ENCODE data around the gene SFTPD. TPM values are rescaled to one million over a fixed set of nuclear protein-coding genes. Genes with fewer than 3 reads are reported as not detected.

The SFTPD gene
- total and polyA plus RNA-seq, 2 of the 8 experiments (the other 6 are each of a cell fraction or from before 2014, with no cell fraction given), result 0.21 to 0.54 TPM

GRCh38 chr10:79923145-79923544, 25.8 kb downstream of the SFTPD start:
- Histone ChIP-seq H3K27me3 (replicated peaks in 1 of 4; ENCODE audit: control insufficient read depth in 3 of 4, extremely low read depth in 1 of 4, insufficient read depth in 3 of 4, low read length in 3 of 4) (no peaks in the 10 kb centered on the region), H4K5ac (ENCODE audit: insufficient read length, low read depth, low read length) (no peak overlapping the region), H3K4me2 (ENCODE audit: insufficient read depth in 1 of 2, low read depth in 2 of 2, low read length in 2 of 2) (no peak overlapping the region), H2BK120ac (replicated peaks; ENCODE audit: low read depth, low read length) (no peak overlapping the region), H3K79me1 (ENCODE audit: low read depth, low read length) (no peaks in the 10 kb centered on the region), H3K4me3 (ENCODE audit: extremely low read depth in 1 of 4, insufficient read depth in 2 of 4, low read depth in 3 of 4, low read length in 4 of 4) (no peak overlapping the region), H2BK5ac (ENCODE audit: low read depth, low read length) (no peak overlapping the region), H4K20me1 (replicated peaks in 1 of 2; ENCODE audit: control insufficient read depth in 1 of 2, insufficient read depth in 2 of 2, low read length in 2 of 2) (no peaks in the 10 kb centered on the region), H4K91ac (replicated peaks; ENCODE audit: insufficient read length, low read length) (no peak overlapping the region), H2BK20ac (ENCODE audit: low read length) (no peak overlapping the region), H3K14ac (ENCODE audit: insufficient read length) (no peak overlapping the region), H3K23ac (ENCODE audit: insufficient read length) (no peak overlapping the region), H3K36me3 (ENCODE audit: control insufficient read depth in 2 of 4, insufficient read depth in 4 of 4, low read length in 3 of 4) (no peaks in the 10 kb centered on the region), H3K56ac (replicated peaks; ENCODE audit: insufficient read length, low read depth, low read length) (no peak overlapping the region), H2AK5ac (ENCODE audit: low read depth, low read length) (no peak overlapping the region), H3K79me2 (ENCODE audit: control insufficient read depth in 1 of 2, insufficient read depth in 2 of 2, low read length in 2 of 2) (no peaks in the 10 kb centered on the region), H3K9me3 (ENCODE audit: insufficient read depth in 2 of 2, low read depth in 1 of 2, low read length in 1 of 2) (no peaks in the 10 kb centered on the region), H2BK15ac (ENCODE audit: low read length) (no peak overlapping the region), H3K23me2 (ENCODE audit: low read depth, low read length) (no peaks in the 10 kb centered on the region; the same call in 1 of the 2 replicates), H4K8ac (ENCODE audit: extremely low read depth, insufficient read depth, low read length) (no peak overlapping the region), H2BK12ac (ENCODE audit: low read depth, low read length) (no peak overlapping the region), H3K4me1 (replicated peaks in 1 of 4; ENCODE audit: control insufficient read depth in 3 of 4, insufficient read depth in 4 of 4, low read length in 3 of 4) (no peaks in the 10 kb centered on the region), H3K9ac (replicated peaks in 1 of 4; ENCODE audit: extremely low read depth in 1 of 4, low read depth in 3 of 4, low read length in 3 of 4) (no peak overlapping the region), H3K18ac (ENCODE audit: extremely low read depth, low read length) (no peak overlapping the region), H2AFZ (ENCODE audit: low read length) (no peak overlapping the region), H3K4ac (replicated peaks; ENCODE audit: insufficient read length, low read depth, low read length) (no peak overlapping the region), H3K27ac (ENCODE audit: low read depth, low read length) (no peak overlapping the region)
- FAIRE-seq (no peak), DNase-seq (ENCODE audit: low read depth in 1 of 2, low spot score in 2 of 2) (peak in 1 of 2 experiments; percentile 17)
- ChIA-PET POLR2A (ENCODE audit: partially characterized antibody) (no interaction called here), CTCF (ENCODE audit: partially characterized antibody) (no interaction called here)
- WGBS, 2 experiments (ENCODE audit: extremely low coverage in 1 of 2, insufficient coverage in 1 of 2, insufficient read length in 1 of 2, insufficient replicate concordance in 2 of 2, low coverage in 1 of 2, low lambda C conversion rate in 2 of 2, missing lambda C conversion rate in 1 of 2), result 77% methylated on average over 3 of the region's 3 CpGs; no CpG with 5 or more reads in 1 of the 2 experiments
- TF ChIP-seq SAP30 (IDR thresholded peaks at IDR 0.05; ENCODE audit: insufficient read depth, insufficient replicate concordance, low read length) (no peak), EZH2 (IDR thresholded peaks at IDR 0.05; ENCODE audit: low read depth, low read length, severe bottlenecking) (no peak), RNF2 (IDR thresholded peaks at IDR 0.05; ENCODE audit: borderline replicate concordance, low read depth, low read length, missing control alignments, poor library complexity, severe bottlenecking) (no peak), SP2 (IDR thresholded peaks at IDR 0.05; ENCODE audit: low read length) (no peak), CTCF (IDR thresholded peaks at IDR 0.05; ENCODE audit: control extremely low read depth in 1 of 3, insufficient read depth in 1 of 3, low read depth in 1 of 3, low read length in 3 of 3) (no peak), KDM4A (IDR thresholded peaks at IDR 0.05; ENCODE audit: low read depth, low read length, severe bottlenecking) (no peak), NANOG (IDR thresholded peaks at IDR 0.05; ENCODE audit: insufficient read depth, low read depth, low read length, poor library complexity, severe bottlenecking) (no peak), EGR1 (IDR thresholded peaks at IDR 0.05; ENCODE audit: borderline replicate concordance, low read depth, low read length) (no peak), CBX8 (IDR thresholded peaks at IDR 0.05; ENCODE audit: borderline replicate concordance, low read depth, low read length) (no peak), CHD2 (IDR thresholded peaks at IDR 0.05; ENCODE audit: low read length) (no peak), CEBPB (IDR thresholded peaks at IDR 0.05; ENCODE audit: low read depth, low read length) (no peak)
